Measurements from ENCODE around the gene IMPA2. TPM values are rescaled to one million over a fixed set of nuclear protein-coding genes. Genes with fewer than 3 reads are reported as not detected.

IMPA2 gene
- total RNA-seq, 1 donor from 2014 or later: 53.4 TPM

- H3K4me1 Mint-ChIP-seq (ENCODE audit: low read depth): peaks cover 52% of the 10 kb centered on the region
- no peaks in the 10 kb centered on the region for H3K27me3 Mint-ChIP-seq
- H3K9me3 Mint-ChIP-seq (ENCODE audit: low read depth): no peaks in the 10 kb centered on the region
- peak overlapping the region; percentile 92 for H3K27ac Mint-ChIP-seq
- no peak for DNase-seq (ENCODE audit: low spot score, unreplicated experiment)
- TF ChIP-seq, protein P1, sequence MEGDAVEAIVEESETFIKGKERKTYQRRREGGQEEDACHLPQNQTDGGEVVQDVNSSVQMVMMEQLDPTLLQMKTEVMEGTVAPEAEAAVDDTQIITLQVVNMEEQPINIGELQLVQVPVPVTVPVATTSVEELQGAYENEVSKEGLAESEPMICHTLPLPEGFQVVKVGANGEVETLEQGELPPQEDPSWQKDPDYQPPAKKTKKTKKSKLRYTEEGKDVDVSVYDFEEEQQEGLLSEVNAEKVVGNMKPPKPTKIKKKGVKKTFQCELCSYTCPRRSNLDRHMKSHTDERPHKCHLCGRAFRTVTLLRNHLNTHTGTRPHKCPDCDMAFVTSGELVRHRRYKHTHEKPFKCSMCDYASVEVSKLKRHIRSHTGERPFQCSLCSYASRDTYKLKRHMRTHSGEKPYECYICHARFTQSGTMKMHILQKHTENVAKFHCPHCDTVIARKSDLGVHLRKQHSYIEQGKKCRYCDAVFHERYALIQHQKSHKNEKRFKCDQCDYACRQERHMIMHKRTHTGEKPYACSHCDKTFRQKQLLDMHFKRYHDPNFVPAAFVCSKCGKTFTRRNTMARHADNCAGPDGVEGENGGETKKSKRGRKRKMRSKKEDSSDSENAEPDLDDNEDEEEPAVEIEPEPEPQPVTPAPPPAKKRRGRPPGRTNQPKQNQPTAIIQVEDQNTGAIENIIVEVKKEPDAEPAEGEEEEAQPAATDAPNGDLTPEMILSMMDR (IDR thresholded peaks at IDR 0.05; ENCODE audit: unreplicated experiment): no peak
- no peaks in the 10 kb centered on the region for H3K36me3 Mint-ChIP-seq (ENCODE audit: insufficient read depth)
- no peak overlapping the region for H3K4me3 Mint-ChIP-seq (ENCODE audit: low read depth)
Observed at GRCh38 chr18:11994336-11994702, 13.0 kb downstream of the IMPA2 start.

DNA sequence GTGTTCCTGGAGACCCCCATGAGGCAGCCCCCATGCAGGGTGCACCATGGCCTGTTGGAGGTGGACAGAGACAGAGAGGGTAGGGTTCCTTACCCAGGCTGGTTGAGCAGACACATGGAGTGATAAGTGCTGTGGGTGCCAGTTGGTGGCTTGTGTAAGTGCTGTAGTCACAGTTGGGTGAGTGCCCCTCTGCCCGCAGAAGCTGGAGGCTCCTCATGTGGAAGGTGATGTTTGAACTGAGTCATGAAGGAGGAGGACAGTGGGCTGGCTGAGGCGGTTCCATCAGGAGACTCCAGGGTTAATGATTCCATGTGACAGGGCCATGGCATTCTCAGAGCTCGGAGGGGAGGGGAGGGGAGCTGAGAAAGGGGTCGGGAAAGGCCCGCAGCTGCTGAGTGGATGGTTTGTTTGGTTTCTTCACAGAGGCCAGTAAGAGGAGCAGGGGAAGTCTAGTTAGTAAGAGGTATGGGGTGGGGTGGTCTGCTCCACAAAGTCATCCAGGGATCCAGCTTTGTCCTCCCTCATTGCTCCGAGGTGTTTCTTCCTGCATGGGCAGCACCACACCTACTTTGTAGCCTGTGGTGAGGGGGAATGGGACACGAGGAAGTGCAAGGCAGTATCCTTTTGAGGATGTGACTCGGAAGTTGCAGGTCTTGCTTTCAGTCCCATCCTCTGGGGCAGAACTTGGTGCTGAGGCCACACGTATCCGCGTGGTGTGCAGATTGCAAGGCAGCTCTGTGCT lies 13.6 kb downstream of the IMPA2 start:
- H3K9me3 Mint-ChIP-seq (ENCODE audit: low read depth): no peaks in the 10 kb centered on the region
- peaks cover 50% of the 10 kb centered on the region for H3K4me1 Mint-ChIP-seq (ENCODE audit: low read depth)

GRCh38 chr18:11995445-11996189 lies 14.3 kb downstream of the IMPA2 start:
- Mint-ChIP-seq H3K4me3 (ENCODE audit: low read depth) (no peak overlapping the region), H3K4me1 (ENCODE audit: low read depth) (peaks cover 44% of the 10 kb centered on the region)
- DNase-seq (ENCODE audit: low spot score, unreplicated experiment): no peak

More for the DNA sequence above, 13.6 kb downstream of the IMPA2 start:
- H3K4me3 Mint-ChIP-seq (ENCODE audit: low read depth): peak overlapping the region; percentile 1
- TF ChIP-seq, protein P1 (IDR thresholded peaks at IDR 0.05; ENCODE audit: unreplicated experiment): no peak
- DNase-seq (ENCODE audit: low spot score, unreplicated experiment): no peak
- no peaks in the 10 kb centered on the region for H3K36me3 Mint-ChIP-seq (ENCODE audit: insufficient read depth)
- H3K27me3 Mint-ChIP-seq: no peaks in the 10 kb centered on the region
- H3K27ac Mint-ChIP-seq: peak overlapping the region; percentile 92

GRCh38 chr18:11996190-11996754 lies 15.0 kb downstream of the IMPA2 start:
- Mint-ChIP-seq H3K27me3 (no peaks in the 10 kb centered on the region), H3K27ac (no peak overlapping the region), H3K9me3 (ENCODE audit: low read depth) (no peaks in the 10 kb centered on the region), H3K36me3 (ENCODE audit: insufficient read depth) (peaks cover 2% of the 10 kb centered on the region), H3K4me3 (ENCODE audit: low read depth) (no peak overlapping the region), H3K4me1 (ENCODE audit: low read depth) (peaks cover 40% of the 10 kb centered on the region)
- TF ChIP-seq, protein P1 (IDR thresholded peaks at IDR 0.05; ENCODE audit: unreplicated experiment): no peak
- DNase-seq (ENCODE audit: low spot score, unreplicated experiment): no peak

More at GRCh38 chr18:11995445-11996189, 14.3 kb downstream of the IMPA2 start:
- Mint-ChIP-seq H3K27me3 (no peaks in the 10 kb centered on the region), H3K36me3 (ENCODE audit: insufficient read depth) (peaks cover 2% of the 10 kb centered on the region), H3K9me3 (ENCODE audit: low read depth) (no peaks in the 10 kb centered on the region), H3K27ac (peak overlapping the region; percentile 92)
- TF ChIP-seq, protein P1 (IDR thresholded peaks at IDR 0.05; ENCODE audit: unreplicated experiment): peak; percentile 74

GRCh38 chr18:11996907-11997306 lies 15.6 kb downstream of the IMPA2 start:
- peaks cover 44% of the 10 kb centered on the region for H3K4me1 Mint-ChIP-seq (ENCODE audit: low read depth)

More at GRCh38 chr18:11996907-11997306, 15.6 kb downstream of the IMPA2 start:
- H3K36me3 Mint-ChIP-seq (ENCODE audit: insufficient read depth): peaks cover 2% of the 10 kb centered on the region
- no peaks in the 10 kb centered on the region for H3K9me3 Mint-ChIP-seq (ENCODE audit: low read depth)
- no peak overlapping the region for H3K27ac Mint-ChIP-seq
- TF ChIP-seq, protein P1 (IDR thresholded peaks at IDR 0.05; ENCODE audit: unreplicated experiment): no peak
- DNase-seq (ENCODE audit: low spot score, unreplicated experiment): no peak
- no peaks in the 10 kb centered on the region for H3K27me3 Mint-ChIP-seq
- H3K4me3 Mint-ChIP-seq (ENCODE audit: low read depth): no peak overlapping the region
